Mucosa of rectum (tissue), 2 donors: ENCODE results near the gene FAM53A.

Experiments used
- H3K27ac ChIP-seq, 2 donors: one replicate each; pipeline ENCODE4 v1.7.0; 2013; ENCODE audit warnings: inconsistent platforms in 2 of 2, low read depth in 2 of 2, low read length in 2 of 2
- H3K27me3 ChIP-seq, 2 donors: one replicate each; pipeline ENCODE4 v1.7.0; 2013; ENCODE audit warnings: low read length in 2 of 2; ENCODE audit not compliant: control insufficient read depth in 2 of 2, insufficient read depth in 2 of 2
- H3K36me3 ChIP-seq, 2 donors: one replicate each; pipeline ENCODE4 v1.7.0; 2013; ENCODE audit warnings: low read length in 2 of 2; ENCODE audit not compliant: control insufficient read depth in 2 of 2, insufficient read depth in 2 of 2
- H3K4me1 ChIP-seq, 2 donors: one replicate each; pipeline ENCODE4 v1.7.0; 2013; ENCODE audit warnings: low read length in 2 of 2, mild to moderate bottlenecking in 1 of 2; ENCODE audit not compliant: control insufficient read depth in 2 of 2, insufficient read depth in 2 of 2
- H3K4me3 ChIP-seq, 2 donors: one replicate each; pipeline ENCODE4 v1.7.0; 2013; ENCODE audit warnings: low read length in 2 of 2
- H3K9ac ChIP-seq, 2 donors: one replicate each; pipeline ENCODE4 v1.7.0; 2013; ENCODE audit warnings: low read length in 2 of 2, low read depth in 1 of 2, mild to moderate bottlenecking in 1 of 2
- H3K9me3 ChIP-seq, 2 donors: one replicate each; pipeline ENCODE4 v1.7.0; 2013; ENCODE audit warnings: low read length in 2 of 2; ENCODE audit not compliant: control insufficient read depth in 2 of 2
- donor health status: healthy.
- donor health status: Normal muscosa, but diverticular disease.

The FAM53A gene

GRCh38 chr4:1660948-1661677, 23.0 kb downstream of the FAM53A start:
- Histone ChIP-seq H3K4me3 (no peak overlapping the region), H3K9ac (no peak overlapping the region)

DNA sequence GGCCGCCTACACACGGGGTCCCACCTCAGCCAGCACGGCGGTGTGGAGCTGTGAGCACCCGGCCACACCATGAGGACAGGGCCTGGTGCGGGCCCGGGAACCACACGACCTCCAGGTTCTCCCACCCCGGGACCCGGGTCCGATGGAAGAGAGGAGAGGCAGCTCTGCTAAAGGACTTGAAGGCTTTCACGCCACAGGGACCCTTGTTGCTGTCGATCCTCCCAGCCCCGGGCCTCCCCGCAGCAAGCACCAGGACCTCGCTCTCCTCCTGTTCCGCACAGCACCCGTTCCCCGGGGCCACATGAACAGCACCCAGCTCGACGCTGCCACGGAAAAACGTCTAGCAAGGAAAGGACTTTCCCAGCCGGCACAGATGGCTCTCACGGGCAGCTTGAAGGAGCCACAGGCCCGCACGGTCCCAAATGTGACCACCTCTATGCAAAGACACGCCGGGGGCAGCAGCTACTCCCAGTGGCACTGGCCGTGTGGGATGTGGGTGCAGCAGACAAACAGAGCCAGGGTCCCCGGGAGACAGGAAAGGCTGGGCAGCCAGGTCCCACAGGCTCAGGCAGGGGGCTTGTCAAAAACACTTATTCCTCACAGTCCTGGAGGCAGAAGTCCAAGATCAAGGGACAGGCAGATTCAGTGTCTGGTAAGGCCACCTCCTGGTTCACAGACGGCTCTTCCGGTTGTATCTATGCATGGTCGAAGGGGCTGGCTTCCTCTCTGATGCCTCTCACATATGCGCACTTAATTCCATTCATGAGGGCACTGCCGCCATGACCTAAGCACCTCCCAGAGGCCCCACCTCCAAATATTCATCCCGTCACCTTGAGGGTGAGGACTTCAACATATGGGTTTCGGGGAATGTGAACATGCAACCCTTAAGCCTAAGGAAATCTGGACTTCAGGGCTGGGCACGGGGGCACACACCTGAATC, 24.7 kb downstream of the FAM53A start:
- no peak overlapping the region for H3K4me3 ChIP-seq
- H3K27me3 ChIP-seq = no peaks in the 10 kb centered on the region
- no peak overlapping the region for H3K27ac ChIP-seq
- no peaks in the 10 kb centered on the region for H3K36me3 ChIP-seq
- H3K4me1 ChIP-seq = no peaks in the 10 kb centered on the region
- H3K9ac ChIP-seq = no peak overlapping the region
- no peaks in the 10 kb centered on the region for H3K9me3 ChIP-seq

More at GRCh38 chr4:1660948-1661677, 23.0 kb downstream of the FAM53A start:
- Histone ChIP-seq H3K4me1 (no peaks in the 10 kb centered on the region), H3K27ac (no peak overlapping the region), H3K9me3 (no peaks in the 10 kb centered on the region), H3K27me3 (no peaks in the 10 kb centered on the region), H3K36me3 (no peaks in the 10 kb centered on the region)

DNA sequence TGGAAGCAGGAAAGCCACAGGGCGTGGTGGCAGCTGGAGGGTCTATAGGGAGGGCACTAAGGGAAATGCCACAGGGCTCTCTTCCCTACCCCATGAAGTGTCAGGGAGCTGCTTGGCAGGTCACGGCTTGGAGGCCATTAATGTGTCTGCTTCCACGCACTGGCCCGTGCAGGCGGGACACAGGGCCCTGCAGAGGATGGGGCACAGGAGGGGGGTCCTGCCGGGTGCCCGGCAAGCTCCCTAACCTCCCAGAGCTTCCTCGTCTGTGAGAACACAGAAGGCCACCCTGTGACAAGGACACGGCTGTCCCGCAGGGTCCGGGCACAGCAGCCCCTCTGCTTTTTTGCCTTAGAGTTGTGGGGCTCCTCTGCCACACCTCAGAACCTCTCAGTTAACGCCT, 25.5 kb downstream of the FAM53A start:
- Histone ChIP-seq H3K9ac (no peak overlapping the region), H3K27me3 (no peaks in the 10 kb centered on the region), H3K27ac (no peak overlapping the region), H3K4me3 (no peak overlapping the region), H3K36me3 (no peaks in the 10 kb centered on the region), H3K4me1 (no peaks in the 10 kb centered on the region), H3K9me3 (no peaks in the 10 kb centered on the region)

DNA sequence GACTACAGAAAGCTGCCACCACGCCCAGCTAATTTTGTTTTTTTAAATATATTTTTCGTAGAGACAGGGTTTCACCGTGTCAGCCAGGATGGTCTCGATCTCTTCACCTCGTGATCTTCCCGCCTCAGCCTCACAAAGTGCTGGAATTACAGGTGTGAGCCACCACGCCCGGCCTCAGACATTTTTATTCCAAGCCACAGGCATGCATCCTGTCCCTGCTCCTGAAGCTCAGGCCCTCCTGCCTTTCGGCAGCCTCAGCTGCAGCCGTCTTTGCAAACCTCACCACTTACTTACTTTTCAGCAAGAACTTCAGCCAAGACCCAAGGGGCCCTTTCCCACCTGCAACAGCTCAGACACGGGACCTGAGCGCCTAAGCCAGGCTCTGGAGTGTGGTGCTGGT, 26.0 kb downstream of the FAM53A start:
- Histone ChIP-seq H3K9ac (no peak overlapping the region), H3K4me3 (no peak overlapping the region), H3K4me1 (no peaks in the 10 kb centered on the region), H3K9me3 (no peaks in the 10 kb centered on the region), H3K27ac (no peak overlapping the region), H3K36me3 (no peaks in the 10 kb centered on the region), H3K27me3 (no peaks in the 10 kb centered on the region)

DNA sequence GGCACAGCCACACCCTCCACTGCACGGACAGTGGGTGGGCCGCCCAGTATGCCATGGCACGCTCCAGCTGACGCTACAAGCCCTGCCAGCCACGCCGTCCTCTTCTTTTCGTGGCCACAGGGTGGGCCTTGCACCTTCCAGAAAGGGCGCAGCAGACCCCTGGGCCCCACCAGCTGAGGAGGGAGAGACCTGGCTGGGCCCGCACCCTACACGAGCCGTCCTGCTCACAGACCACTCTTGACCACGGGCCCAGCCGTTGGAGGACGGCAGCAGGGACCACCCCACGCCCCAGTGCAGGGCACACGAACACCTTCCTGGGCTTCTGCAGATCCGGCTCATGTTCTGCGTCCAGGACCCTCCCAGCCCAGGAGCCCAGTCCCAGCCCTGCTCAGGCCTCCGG, 27.1 kb downstream of the FAM53A start:
- no peak overlapping the region for H3K27ac ChIP-seq
- H3K36me3 ChIP-seq = no peaks in the 10 kb centered on the region
- H3K9me3 ChIP-seq = no peaks in the 10 kb centered on the region
- no peak overlapping the region for H3K4me3 ChIP-seq
- no peaks in the 10 kb centered on the region for H3K4me1 ChIP-seq
- H3K27me3 ChIP-seq = no peaks in the 10 kb centered on the region
- H3K9ac ChIP-seq = no peak overlapping the region

GRCh38 chr4:1656132-1656531, 28.0 kb downstream of the FAM53A start:
- Histone ChIP-seq H3K9me3 (no peaks in the 10 kb centered on the region), H3K9ac (no peak overlapping the region), H3K27ac (no peak overlapping the region), H3K36me3 (no peaks in the 10 kb centered on the region), H3K4me1 (no peaks in the 10 kb centered on the region), H3K4me3 (no peak overlapping the region), H3K27me3 (no peaks in the 10 kb centered on the region)

GRCh38 chr4:1655676-1656075, 28.4 kb downstream of the FAM53A start:
- no peak overlapping the region for H3K27ac ChIP-seq
- no peaks in the 10 kb centered on the region for H3K36me3 ChIP-seq
- H3K4me3 ChIP-seq = no peak overlapping the region
- H3K27me3 ChIP-seq = no peaks in the 10 kb centered on the region
- no peaks in the 10 kb centered on the region for H3K9me3 ChIP-seq
- no peak overlapping the region for H3K9ac ChIP-seq
- no peaks in the 10 kb centered on the region for H3K4me1 ChIP-seq

DNA sequence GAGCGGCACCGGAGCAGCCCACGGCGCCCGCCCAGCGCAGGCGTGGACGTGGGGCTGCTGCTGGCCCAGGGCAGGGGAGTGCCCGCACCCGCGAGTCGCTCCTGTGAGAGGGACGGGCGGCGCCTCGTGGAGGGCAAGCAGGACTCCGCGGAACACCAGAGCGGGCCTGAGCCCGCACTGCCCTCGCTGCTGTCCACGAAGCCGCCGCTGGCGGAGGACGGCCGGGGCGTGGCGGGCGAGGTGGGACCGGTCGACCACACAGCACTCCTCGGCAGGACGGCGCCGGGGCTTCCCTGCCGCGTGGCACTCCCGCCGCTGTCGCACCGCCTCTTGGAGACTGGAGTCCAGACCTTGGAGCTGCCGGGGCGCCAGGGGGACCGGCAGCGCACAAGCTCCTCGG, 29.0 kb downstream of the FAM53A start:
- Histone ChIP-seq H3K9me3 (no peaks in the 10 kb centered on the region), H3K27me3 (no peaks in the 10 kb centered on the region), H3K9ac (no peak overlapping the region), H3K4me1 (no peaks in the 10 kb centered on the region), H3K36me3 (no peaks in the 10 kb centered on the region), H3K4me3 (no peak overlapping the region), H3K27ac (no peak overlapping the region)

DNA sequence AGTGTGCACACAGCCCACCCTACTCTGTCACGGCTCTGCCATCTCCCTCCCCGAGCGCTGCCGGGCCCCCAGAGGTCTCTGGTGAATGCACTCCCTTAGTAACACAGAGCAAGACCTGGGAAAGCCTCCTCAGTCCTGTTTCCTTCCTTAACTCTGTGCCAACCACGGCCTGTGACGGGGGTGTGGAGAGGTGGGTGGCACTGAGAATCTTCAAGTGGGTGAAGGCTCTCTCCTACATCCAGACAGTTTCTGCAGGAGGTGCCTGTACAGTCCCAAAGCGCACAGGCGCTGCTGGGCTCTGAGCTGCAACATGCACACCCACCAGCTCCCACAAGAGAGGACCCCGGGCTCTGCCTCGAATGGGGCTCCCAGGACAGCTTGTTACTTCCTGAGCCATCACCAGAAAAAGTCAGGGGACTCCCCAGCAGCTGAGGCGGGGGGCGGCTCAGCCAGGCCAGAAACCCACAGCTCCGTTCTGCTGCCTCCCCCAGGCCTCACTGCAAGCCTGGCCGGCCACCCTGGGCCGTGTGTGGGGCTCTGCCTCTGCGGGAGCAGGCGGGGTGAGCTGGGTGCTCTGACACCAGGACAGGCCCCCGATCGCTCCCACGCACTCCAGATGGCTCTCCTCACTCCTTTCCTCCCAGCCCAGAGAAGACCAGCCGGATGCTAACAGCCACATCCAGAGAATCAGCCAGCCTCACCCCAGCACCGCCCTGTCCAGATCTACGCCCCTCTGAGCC, 29.7 kb downstream of the FAM53A start:
- H3K27ac ChIP-seq = no peak overlapping the region
- no peaks in the 10 kb centered on the region for H3K27me3 ChIP-seq
- no peak overlapping the region for H3K4me3 ChIP-seq
- no peaks in the 10 kb centered on the region for H3K4me1 ChIP-seq
- H3K9ac ChIP-seq = no peak overlapping the region
- H3K9me3 ChIP-seq = no peaks in the 10 kb centered on the region
- no peaks in the 10 kb centered on the region for H3K36me3 ChIP-seq

DNA sequence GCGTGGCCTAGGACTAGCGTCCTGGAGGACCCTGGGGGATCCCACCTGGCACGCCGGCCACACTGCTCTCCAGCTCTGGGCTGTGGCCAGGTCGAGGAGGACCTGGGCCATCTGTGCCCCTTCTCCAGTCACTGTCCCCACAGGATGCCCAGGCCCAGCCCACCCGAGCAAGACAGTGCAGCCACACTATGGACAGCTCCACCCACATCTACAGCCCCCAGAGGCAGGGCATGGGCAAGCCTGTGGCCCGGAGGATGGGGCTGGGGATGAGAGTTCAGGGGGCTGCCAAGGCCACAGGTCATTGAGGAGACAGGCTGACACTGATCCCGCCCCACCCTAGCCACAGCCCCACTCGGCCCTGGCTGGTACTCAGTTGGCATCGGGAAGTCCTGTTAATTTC, 30.3 kb downstream of the FAM53A start:
- H3K9ac ChIP-seq = no peak overlapping the region
- no peaks in the 10 kb centered on the region for H3K9me3 ChIP-seq
- H3K4me3 ChIP-seq = no peak overlapping the region
- H3K4me1 ChIP-seq = no peaks in the 10 kb centered on the region
- no peaks in the 10 kb centered on the region for H3K27me3 ChIP-seq
- H3K36me3 ChIP-seq = no peaks in the 10 kb centered on the region
- no peak overlapping the region for H3K27ac ChIP-seq
